GM18502 (cell line): Measurements from ENCODE around the gene PLXDC1.
A peak's percentile ranks its signal among the peaks of the same experiment; 100 is the strongest.
"Not testable (repeated sequence)": the region's sequence is repeated elsewhere in the genome, so short reads cannot be mapped to it uniquely, and the experiment has no call there.

Source experiments
- ATAC-seq: cut with Tn5 transposase; IDR thresholded peaks from one replicate; pipeline ENCODE4 v1.9.1; 2021; ENCODE audit warnings: mild to moderate bottlenecking; ENCODE audit not compliant: unreplicated experiment, poor library complexity

The PLXDC1 gene

DNA sequence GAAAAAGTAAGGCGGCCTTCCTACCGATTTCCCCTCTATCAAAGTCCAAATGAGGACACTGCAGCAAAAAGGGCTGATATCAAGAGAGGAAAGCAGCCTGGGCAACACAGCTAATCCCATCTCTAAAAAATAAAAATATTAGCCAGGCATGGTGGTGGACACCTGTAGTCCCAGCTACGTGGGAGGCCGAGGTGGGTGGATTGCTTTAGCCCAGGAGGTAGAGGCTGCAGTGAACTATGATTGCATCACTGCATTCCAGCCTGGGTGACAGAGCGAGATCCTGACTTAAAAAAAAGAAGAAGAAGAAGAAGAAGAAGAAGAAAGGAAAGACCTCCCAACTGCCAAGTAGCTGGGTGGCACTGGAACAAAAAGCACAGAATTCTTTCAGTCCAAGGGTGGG, 31.6 kb upstream of the PLXDC1 start:
- no peak for ATAC-seq

DNA sequence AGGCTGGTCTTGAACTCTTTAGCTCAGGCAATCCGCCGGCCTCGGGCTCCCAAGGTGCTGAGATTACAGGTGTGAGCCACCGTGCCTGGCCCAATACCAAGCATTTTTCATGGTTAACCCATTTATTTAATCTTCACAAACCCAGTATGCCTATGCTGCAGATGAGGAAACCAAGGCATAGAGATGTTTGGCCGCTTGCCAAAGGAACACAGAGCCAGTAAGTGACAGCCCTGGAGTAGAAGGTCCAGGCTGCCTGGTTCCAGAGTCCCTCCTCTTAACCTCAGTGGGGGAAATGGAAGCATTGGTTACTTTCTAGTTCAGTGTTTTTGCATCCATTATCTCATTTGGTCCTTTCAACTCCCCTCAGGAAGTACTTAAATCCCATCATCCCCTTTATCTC, 29.9 kb upstream of the PLXDC1 start:
- ATAC-seq: no peak

DNA sequence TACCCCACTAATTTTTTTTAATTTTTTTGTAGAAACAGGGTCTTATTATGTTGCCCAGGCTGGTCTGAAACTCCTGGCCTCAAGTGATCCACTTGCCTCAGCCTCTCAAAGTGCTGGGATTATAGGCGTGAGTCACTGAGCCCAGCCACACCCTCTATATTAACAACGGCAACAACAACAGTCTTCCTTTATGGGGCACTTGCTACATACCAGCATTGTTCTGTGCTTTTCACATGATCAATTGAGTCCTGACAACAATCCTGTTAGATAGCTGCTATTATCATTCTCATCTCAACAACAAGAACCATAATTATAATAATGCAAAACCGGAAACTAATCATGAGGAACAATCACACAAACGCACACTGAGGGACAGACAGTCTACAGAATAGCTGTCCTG, 27.1 kb upstream of the PLXDC1 start:
- ATAC-seq: no peak

DNA sequence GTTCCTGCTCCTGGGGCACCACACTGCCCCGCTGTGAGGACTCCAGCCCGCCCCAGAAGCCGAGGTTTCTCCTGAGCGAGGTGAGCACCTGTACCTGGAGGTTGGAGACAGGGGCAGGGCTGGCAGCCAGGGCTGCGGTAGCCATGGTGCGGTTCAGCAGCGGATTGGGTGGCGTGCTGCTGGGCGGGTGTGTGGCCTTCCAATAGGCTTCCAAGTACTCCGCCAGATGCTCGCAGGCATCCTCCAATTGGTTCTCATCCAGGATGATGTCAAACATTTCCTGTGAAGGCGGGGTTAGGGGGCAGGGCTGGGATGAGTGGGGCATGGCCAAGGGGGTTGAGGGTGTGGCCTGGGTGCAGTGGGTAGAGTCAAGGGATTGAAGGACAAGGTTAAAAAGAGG, 25.8 kb upstream of the PLXDC1 start:
- no peak for ATAC-seq

DNA sequence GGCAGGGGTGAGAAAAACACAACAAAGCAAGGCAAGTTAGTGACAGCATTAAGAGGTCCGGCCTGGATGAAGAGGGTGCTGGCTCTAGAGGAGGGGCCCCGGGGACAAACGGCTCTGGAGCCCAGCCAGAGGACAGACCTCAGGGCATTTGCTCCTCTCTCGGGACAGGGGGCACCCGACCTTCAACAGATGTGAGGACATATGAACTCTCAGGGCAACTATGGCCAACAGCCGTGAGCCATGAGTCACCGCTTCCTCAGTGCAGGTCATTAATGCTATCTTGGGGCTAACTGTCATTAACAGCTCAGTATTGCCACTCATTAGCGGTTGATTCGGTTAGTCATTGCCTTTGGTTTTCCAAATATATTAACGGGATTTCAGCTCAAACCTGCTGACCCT, 24.3 kb upstream of the PLXDC1 start:
- no peak for ATAC-seq

DNA sequence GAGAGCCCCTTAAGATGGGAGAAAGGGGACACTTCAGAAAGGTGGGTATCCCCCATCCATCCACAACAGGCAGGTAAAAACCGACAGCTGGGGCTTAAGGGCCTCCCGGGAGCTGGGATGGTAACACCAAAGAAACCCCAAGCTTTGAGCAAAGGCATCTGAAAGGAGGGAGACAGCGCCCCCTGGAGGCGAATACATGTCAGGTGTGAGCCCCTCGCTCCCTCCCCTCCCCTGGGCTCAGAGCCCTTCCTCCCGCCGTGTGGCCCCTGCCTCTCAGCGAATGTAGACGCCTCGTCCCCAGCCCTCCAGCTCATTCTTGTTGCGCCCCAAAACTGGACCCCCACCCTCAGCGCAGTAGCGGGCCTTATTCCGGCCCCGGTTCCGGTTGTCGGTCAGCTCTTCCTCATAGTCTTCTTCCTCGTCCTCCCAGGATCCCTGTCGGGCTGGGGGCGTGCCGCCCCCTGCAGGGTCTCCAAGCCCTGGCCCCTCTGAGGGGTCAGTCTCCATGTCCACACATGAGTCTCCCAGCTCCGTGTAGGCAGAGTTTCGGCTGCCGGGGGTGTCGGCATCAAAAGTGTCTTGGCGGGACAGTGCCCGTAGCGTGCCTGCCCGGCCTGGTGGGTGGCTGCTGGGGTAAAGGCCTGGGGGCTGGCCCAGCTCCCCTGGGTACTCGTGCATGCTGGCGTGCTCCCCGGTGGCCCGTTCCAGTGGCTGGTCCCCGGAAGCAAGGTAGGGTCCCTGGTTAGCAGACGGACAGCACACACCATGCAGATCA, 23.7 kb upstream of the PLXDC1 start:
- no peak for ATAC-seq

DNA sequence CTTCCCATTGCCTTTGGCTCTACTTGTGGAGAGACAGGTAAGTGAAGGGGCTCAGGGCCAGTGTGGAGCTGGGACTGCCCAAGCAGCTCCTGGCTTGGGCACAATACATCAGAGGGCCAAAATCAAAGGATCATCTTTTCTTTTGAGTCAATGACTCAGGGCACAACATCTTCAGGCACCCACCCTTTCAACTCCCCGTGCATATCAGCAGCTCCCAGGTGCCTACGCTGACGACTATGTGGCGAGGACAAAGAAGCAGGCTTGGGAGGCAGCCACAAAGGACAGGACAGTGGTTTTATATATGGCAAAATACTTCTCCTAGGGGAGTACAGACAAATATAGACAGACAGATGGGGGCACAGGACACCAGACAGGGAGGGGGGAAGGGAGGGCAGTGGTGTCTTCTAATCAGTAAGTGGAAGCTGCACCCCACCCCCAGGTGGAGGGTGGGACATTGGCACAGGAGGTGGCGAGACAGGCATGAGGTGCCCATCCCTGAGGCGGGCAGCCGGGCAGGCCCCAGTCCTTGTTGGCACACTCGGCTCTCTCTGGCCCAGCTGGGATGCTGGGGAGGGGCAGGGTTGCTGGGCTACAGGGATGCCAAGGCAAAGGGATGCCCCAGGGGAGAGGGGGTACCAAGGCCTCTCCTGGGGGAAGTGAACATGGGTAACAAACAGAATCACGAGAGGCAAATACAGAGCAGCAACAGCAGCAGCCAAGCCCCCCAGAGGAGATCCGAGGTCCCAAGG, 22.3 kb upstream of the PLXDC1 start:
- ATAC-seq: no peak

DNA sequence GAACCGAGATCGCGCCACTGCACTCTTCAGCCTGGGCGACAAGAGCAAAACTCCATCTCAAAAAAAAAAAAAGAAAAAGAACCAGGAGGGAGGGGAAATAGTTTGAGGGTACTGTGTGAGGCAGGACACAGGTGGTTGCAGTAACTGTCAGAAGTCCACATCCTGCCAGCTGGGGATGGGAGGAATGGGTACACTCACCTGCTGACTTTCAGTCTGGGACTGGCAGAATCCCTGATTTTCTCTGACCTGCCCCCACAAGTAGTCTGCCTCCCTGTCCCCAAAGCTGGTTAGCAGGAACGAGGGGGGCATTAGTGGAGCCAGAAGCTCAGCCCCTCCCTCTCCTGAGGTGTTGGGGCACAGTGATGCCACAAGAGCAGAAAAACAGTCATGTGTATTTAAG, 21.6 kb upstream of the PLXDC1 start:
- no peak for ATAC-seq

DNA sequence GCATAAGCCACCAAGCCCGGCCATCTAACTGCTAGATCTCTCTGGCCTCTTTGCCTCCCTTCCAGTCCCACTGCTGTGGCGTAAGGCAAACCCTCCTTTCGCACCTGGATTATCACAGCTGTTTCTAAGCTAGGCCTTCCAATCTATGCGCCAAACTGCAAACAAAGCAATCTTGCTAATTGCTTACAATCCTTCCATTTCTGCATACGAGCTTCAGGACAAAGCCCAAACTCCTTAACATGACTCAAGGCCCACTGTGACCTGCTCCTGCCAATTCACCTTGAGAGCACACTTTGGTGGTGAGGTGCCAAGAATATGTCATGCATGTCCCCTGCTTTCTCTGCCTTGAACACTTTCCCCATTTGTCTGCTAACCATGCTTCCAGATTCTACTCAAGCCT, 20.5 kb upstream of the PLXDC1 start:
- ATAC-seq: no peak

DNA sequence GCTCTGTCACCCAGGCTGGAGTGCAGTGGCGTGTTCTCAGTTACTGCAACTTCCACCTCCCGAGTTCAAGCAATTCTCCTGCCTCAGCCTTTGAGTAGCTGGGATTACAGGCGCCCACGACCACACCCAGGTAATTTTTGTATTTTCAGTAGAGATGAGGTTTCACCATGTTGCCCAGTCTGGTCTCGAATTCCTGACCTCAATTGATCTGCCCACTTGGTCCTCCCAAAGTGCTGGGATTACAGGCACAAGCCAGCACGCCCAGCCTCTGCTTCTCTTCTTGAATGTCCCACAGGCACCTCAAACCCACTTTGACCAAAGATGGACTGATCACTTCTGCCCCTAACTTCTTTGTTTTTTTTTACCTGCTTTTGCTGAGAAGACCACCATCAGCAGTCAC, 19.1 kb upstream of the PLXDC1 start:
- no peak for ATAC-seq

DNA sequence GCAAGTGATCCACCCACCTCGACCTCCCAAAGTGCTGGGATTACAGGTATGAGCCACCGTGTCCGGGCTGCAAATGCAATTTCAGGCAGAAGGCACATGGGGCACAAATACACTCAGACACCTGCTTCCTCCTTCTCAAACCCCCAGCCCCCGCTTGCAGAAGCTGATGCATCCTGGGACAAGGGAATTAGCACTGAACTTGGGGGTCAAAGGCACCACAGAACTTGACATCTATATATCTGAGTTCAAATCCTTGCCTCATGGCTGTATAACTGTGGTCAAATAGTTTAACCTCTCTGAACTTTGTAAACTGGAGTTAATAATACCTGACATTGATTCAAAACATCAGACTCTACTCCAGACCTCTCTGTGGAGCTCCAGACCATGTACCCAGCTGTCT, 18.7 kb upstream of the PLXDC1 start:
- ATAC-seq: no peak

DNA sequence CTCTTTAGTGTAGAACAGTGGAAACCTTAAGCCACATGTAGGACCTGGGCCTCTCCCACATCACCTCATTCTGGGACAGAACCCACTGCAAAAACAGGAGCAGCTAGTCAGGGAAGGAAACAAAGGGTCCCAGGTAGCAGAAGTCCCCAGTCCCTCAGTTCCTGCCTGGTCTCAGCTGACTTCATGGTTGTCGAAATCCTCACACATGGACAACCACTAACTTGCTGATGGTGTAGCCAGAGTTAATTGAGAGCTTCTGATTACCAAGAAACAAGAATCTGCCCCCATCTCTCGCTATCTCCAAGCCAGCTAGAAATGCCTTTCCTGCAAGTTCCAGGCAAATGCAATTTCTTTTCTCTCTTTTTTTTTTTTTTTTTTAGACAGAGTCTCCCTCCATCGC, 18.1 kb upstream of the PLXDC1 start:
- no peak for ATAC-seq

DNA sequence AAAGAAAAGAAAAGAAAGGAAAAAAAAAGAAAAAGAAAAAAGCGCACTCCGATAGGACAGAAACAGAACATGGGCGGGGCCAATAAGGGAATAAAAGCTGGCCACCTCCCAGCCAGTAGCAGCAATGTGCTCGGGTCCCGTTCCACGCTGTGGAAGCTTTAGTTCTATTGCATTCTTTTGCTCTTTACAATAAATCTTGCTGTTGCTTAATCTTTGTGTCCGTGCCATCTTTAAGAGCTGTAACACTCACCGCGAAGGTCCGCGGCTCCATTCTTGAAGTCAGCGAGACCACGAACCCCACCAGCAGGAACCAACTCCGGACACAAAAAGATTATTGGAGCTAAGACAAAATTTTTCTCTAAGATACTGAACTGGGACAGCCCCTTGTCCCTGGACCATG, 17.7 kb upstream of the PLXDC1 start:
- no peak for ATAC-seq

DNA sequence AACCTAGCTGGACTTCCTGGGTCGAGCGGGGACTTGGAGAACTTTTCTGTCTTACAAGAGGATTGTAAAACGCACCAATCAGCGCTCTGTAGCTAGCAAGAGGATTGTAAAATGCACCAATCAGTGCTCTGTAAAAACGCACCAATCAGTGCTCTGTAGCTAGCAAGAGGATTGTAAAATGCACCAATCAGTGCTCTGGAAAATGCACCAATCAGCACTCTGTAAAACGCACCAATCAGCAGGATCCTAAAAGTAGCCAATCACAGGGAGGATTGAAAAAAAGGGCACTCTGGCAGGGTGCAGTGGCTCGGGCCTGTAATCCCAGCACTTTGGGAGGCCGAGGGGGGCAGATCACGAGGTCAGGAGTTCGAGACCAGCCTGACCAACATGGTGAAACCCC, 17.1 kb upstream of the PLXDC1 start:
- ATAC-seq: not testable (repeated sequence)

DNA sequence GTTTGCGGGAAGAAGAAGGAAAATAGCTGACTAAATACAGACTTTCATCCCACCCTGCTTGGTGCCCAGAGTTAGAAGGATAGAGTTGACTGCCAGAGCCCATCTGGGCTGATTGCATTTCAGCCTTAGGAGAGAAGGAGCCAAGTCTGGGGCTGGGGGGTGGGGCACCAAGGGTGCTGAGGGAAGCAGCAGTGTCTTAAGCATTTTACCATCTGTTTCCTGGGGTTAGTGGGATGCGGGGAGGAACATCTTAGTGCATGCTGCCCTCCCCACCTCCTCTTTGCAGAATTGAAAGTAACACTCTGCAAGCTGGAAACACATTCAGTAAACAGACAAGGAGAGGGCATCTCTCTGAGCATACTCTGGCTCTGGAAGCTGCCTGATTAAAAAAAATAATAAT, 16.0 kb upstream of the PLXDC1 start:
- no peak for ATAC-seq

DNA sequence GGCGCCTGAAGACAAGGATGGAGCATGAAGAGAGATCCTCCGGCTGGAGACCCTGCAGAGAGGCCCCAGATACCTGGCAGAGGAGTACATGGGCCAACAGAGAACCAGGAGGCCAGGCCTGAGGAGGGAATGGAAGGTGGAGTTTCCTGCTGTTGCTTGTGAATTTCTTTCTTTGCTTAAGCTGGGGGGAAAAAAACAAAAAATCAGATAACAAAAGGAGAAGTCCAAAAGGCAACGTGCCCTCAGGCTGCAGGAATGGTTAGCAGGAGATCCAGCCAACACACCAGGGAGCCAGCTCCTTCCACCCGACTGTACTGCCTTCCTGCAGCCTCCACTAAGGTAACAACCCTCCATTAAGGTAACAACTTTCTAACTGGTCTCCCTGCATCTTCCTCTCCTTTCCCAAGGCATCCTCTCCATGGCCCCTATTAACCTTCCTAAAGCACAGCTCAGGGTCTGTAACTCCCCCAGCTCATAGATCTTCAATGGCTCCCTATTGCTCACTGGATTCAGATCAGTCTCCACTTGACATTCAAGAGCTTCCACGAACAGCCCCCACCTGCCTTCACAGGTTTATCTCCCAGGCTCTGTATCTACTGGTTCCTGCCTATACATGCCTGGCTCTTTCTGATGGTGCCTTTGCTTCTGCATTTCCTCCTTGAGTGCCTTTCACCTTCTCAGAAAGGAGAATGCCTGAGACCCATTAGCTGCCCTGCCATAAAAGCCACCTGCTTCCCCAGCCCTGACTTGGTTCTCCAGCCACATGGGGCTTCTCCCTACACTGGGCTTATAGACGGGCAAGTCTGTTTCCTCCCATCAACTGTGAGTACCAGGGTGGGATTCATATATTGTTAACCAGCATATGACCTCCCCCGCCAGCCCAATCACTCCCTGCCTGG, 15.2 kb upstream of the PLXDC1 start:
- no peak for ATAC-seq

DNA sequence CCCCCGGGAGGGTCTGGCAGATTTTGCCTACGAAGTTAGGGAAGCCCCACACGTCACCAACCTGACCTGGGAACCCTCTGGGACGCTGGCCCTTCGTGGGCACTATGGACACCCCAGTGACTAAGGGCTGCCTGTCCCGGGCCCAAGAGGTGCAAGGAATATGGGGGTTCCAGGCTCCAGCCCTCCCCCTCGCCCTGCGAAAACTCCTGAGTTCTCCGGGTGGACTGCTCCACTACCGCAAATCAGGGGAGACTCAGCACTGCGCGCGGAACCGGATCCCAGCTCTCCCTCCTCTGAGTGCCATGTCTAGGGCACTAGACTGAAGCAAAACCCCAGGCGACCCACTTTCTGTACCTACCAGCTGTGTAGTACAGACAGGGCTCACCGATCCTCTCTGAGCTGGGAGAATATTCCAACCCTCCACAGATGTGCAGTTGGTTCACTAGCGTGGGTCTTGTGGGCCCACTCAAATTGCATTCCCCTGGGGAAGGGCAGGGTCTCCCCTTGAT, 14.5 kb upstream of the PLXDC1 start, which contains the start of gene ARL5C:
Gene ARL5C, minus strand, starts transcription at position 321 of the 509 bp plus-strand sequence. CDS start 401 bp downstream, outside the sequence.
- no peak for ATAC-seq

DNA sequence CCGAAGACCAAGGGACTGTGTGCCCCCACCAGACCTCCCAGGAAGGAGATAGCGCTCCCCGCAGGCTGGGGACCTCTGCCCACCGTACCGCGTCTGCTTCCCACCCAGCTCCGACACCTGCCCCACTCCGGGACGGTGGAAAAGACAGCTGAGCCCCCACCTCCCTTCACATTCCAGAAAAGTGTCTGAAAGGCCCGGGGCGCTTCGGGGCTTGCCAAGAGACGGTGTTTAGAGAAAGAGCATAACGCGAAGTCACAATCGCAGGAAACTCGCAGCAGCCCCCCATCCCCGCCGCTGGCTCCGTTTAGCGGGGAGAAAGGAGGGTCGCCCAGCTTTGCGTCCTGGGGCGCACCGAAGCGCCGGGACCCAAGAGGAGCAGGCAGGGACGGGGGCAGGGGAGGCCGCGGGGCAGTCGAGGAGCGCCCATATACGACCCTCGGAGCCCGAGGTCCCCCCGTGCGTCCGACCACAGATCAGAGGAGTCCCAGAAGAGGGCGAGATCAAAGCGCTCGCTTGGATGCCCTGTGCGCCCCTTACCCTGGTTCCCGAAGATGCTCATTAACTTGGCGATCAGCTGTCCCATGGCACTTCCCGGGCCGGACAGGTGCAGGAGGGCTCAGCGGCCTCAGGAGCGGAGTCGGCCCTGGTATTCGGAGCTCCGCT, 13.9 kb upstream of the PLXDC1 start:
- peak; percentile 22 for ATAC-seq

DNA sequence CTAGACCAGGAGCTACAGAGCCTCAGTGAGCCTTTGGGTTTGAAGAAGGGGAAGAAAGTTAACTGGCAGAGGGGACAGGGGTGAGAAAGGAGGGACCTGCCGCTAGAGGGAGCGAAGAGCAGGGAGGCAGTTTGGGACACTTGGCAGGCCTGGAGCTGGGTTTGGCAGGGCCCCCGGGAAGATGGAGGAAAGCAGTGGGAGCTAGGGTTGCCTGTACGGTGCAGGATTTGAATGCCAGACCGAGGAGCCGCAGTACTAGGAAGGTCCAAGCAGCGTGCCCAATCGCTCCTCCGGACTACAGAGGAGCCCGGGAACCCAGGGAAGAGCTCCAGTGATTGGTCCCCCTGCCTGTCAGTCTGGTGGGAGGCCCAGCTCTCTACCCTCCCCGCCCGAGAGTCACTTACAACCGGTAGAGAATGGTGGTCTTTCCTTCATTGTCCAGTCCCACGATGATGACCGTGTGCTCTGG, 13.3 kb upstream of the PLXDC1 start:
- peak; percentile 73 for ATAC-seq

DNA sequence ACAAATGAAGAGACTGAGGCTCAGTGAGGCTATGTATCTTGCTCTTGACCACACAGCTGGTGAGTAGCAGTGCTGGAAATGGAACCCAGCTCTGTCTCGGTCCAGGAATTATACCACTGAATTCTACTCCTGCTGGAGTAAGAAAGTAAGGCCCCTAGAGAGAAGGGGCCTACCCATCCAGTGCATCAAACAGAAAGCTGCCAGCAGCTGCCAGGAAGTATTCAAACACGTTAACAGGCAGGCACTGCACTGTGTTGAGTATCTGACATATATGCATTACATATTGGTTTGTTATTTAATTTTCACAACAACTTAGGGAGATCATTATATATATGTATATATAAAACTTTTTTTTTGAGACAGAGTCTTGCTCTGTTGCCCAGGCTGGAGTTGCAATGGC, 10.5 kb upstream of the PLXDC1 start:
- no peak for ATAC-seq
